ENCODE results near the gene EFCAB6.

GRCh38 chr22:43624144-43624998, 187.7 kb downstream of the EFCAB6 start:
- TF ChIP-seq EZH2phosphoT487 (IDR thresholded peaks at IDR 0.05; ENCODE audit: borderline replicate concordance, low read depth, low read length) (no peak), CTCF (conservative IDR thresholded peaks at IDR 0.05; ENCODE audit: low read length) (no peak)
